Muscle of arm (tissue), 12 donors: ENCODE measurements around the gene KLF15. TPM values are rescaled to one million over a fixed set of nuclear protein-coding genes. Genes with fewer than 3 reads are reported as not detected.

ENCODE experiments used
- DNase-seq: peaks from one replicate; pipeline ENCODE4 v3.0.0-alpha.2; 2013
- polyA plus RNA-seq, 12 donors: library from polyadenylated mRNA; unstranded; fragments of 120-200 nt; gene quantifications; one replicate each; pipeline ENCODE4 v1.2.1, GENCODE V29; 2013; ENCODE audit not compliant: insufficient read length in 12 of 12

KLF15 gene
- polyA plus RNA-seq, 12 donors = 0.42 to 2.0 (median 0.90) TPM; not detected in 2

DNA sequence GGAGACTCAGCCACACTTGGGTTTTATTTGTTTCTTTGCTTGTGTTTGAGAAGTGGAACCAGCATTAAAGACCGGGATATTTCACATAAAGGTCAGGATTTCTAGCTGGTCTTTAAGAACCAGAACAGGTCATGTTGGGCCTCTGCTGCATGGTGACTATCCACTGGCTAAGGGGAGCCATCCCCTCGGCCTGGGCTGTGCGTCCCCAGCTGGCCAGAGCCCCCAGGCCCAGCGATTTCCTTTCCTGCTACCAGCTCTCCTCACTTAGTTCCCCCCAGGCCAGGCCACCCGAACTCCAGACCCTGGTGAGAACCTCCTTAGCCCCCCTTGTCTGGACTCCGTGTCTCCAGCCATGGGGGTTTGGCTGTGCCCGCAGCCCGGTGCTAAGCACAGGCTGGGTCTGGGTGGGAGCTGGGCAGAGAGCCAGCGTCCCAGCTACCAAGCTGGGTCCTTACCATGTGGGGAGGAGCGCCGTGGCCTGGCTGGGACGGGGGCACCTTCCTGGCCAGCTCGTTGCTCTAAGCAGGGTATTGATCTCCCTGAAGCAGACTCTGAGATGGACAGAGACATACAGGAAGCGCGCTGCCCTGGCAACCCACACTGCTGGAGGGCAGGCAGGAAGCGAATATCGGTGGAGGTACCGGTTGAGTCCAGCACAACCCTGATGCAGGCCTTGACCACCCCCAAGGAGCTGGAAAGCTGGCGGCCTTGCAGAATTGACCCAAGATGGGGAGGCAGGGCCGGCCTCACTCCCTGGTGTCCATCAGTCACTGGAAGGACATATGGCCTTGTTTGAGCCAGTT, 49.4 kb downstream of the KLF15 start:
- no peak for DNase-seq

DNA sequence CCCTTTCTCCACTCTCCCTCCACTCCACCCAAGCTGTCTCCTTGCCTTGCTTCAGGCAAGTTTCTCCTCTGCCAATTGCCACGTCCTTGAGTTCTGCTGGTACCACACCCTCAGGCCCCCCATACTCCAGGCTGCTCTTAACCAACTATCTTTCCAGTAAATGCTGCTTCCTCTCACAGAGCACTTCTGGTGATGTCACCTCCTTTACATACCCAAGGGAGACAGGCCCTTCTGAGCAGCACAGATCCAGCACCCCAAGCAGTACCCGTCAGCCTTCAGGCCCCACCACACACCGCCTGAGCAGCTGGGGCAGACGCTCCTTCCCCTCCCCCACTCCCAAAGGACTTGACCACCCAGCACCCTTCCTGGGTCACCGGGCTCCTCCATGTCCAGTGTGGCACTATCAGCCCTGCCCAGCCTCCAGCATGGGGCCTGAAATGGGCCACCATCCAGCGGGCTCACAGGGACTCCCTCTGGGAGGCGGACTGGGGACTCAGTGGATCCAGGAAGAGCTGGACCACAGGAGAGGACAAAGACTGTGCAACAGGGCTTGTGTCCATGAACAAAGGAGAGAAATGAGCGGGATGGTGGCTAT, 50.2 kb downstream of the KLF15 start:
- DNase-seq = no peak

DNA sequence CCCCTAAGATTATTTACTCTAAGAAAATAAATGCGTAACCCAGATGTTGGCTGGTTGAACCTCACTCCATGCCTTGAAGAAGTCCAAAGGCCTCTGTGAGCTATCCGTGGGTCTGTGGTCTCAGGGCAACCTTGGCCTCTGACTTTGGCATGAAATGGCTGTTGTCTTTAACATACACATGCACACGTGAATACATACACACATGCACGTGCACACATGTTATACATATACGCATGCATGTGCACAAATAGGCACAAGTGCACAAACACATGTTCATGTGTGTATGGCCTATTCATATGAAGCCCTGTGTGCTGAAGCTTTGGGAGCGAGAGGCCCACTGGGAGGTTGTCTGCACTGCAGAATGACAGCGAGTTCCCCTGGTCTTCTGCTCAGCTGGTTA, 50.8 kb downstream of the KLF15 start:
- no peak for DNase-seq

DNA sequence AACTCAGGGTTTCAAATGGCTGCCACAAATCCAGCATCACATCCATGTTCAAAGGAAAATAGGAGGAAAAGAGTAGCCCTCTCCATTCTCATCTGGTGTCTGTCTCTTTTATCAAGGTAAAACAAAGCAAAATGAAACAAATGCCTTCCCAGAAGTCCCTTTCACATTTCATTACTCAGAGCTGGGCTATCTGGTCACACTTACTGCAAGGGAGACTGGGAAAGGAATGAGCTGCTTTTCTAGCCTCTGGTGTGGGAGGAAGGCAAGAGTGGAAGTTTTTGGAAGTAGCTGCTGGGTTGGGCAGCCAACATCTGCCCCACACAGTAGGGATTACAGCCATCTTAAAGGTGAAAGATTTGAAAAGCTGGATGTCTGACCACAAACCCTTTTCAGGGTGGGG, 51.8 kb downstream of the KLF15 start:
- no peak for DNase-seq

DNA sequence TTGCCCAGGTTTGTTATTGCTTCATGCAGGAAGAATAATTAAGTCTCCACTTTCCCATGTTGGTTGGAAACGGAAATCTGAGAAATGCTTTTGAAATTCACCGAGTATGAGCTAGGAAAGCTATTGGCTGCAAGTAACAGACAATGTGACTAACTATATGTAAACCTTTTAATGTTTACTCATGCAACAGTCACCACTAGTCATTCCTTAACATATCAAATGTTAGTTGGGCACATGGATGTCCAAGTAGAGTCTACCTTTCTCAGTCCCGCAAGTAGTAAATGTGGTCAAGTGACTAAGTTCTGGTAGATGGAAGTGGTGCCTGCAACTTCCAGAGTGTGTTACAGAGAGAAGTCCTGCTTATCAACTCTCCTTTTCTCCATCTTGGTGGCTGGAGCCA, 52.5 kb downstream of the KLF15 start:
- DNase-seq = no peak

DNA sequence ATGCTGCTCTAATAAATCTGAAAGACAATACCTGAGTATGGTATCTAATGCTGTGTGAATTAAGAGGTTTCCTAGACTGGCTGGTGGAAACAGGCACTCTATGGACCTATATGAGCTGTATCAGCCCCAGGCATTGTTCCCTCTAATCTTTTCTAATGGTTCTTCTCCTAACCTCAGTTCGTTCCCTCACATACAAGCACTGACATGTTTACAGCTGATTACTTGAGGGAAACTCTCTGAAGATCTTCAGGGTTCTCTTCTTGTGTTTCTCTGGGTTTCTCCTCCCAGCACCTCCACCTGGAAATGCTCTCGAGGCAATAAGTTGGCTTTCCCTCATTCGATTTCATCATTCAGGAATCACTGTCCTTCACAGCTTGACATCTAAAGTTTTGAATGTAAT, 52.9 kb downstream of the KLF15 start:
- DNase-seq = no peak

DNA sequence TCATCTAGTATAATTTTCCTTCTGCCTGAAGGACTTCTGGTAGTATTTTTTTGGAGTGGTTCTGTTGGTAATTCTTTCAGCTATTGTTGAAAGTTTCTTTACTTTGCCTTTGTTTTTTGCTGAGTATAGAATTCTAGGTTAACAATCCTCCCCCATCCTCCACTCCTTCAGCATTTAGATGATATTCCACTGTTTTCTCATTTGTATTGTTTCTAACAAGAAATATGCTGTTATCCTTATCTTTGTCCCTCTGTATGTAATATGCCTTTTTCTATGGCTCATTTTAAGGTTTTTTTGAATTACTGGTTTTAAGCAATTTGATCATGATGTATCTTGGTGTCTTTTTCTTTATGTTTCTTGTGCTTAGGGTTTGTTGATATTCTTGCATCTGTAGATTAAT, 53.9 kb downstream of the KLF15 start:
- no peak for DNase-seq

DNA sequence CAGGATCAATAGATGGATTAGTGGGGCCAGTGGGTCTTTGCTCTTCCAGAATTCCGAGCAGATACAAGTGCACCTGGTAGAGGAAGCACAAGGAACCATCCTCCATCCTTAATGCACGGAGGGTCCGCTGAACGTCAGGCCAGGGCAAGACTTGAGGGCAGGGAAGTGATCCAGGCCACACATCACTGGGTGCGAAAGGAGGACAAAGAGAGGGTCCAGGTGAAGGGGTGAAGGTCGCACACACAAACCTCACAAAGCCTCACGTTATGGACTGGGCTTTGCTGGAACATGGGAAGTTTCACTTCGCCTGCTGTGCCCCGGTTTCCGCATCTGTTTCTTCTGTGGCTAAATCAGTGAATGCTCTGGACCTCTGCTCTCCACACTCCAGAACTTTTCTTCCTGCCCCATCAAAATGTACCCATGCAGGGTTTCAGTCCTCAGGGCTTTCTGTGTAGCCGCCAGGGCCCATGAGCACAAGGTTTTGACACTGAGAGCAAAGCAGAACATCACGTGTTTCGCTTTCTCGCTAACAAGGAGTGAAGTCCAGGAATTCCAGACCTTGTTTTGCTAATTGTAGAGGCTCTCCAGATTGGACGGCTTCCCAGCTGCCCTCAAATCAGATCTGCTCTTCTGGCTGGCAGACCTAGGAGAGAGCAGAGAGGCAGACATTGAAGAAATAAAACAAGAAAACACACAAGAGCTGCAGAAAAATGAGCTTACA, 56.3 kb downstream of the KLF15 start:
- DNase-seq = no peak

DNA sequence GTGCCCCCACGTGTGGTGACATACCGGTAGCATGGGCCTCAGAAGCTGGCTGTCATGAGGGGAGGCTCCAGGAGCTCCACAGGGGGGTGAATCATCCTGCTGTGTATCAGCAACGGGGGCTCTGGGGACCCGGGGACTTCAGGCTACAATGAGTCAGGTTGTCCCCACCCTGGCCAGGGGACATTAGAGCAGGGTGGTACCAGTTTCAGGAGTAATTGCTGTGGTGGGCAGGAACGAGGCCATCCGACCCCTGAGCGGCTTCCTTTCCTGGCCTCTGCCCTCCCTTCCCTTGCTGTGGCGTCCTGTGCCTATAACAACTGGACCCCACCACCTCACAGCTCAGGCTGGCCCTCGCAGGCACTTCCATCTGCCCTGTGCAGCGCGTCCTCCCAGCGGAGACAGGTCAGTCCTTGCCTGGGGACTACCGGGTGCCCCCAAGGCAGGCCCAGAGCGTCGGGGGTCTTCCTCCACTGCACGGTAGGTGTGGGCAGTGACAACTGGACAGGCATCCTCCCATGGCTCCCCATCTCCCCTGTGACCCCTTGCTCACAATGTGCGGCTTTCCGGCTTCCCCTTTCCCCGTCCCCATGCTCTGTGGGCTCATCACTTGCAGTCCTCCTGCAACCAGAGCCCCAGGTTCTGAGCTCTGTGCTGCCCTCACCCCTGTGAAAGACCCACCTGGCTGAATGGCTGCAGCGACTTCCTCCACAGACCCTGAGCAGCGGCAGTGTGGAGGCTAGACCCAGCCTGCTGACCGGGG, 57.0 kb downstream of the KLF15 start:
- DNase-seq = no peak

DNA sequence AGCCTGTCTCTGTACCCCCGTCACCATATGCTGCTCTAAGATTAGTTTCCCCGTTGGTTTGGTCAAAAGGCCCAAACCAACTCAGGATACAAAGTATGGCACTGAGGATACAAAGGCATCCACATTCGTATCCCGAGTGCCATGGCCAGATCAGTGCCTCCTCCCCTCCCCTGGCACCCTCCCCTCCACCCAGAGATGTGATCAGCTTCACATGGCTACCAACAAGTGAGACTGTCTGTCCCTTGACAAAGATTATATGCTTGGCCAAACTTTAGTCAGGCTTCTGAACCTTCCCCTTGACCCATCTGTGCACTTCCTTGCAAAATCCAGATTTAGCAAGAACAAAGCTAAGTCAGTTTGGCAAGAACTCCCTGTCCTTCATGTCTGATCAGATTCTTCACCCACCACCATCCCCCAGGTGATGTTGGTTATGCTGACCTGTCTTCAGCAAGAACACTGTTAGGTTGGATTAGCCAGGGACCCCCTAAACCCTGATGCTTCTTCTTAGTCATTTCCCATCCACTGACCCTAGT, 61.7 kb downstream of the KLF15 start:
- no peak for DNase-seq

DNA sequence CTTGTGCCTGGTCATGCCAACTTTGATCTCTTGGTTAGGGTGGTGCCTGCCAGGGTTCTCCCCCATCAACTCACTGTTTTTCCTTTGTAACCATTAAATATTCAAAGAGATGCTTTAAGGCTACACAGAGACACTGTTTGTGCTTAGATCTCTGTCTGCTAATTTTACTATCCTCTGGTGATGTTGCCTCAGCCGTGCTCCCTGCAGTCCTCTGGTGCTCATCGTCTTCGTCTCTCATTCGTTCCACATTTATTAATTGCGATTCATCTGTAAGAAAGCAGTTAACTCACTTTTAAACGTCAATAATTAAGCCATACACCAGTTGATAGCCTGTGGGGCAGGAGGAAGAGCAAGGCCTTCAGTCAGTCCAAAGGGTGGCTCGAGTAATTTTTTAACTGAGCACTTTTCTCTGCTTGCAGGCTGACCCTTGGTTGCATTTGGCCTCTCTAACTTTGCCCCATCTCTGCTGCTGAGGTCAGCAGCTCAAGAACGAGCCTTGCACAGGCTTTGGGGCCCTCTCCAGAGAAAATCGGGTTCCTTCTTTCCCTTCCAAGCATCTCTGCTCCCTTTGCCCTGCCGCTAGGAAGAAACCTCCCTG, 62.9 kb downstream of the KLF15 start:
- no peak for DNase-seq

DNA sequence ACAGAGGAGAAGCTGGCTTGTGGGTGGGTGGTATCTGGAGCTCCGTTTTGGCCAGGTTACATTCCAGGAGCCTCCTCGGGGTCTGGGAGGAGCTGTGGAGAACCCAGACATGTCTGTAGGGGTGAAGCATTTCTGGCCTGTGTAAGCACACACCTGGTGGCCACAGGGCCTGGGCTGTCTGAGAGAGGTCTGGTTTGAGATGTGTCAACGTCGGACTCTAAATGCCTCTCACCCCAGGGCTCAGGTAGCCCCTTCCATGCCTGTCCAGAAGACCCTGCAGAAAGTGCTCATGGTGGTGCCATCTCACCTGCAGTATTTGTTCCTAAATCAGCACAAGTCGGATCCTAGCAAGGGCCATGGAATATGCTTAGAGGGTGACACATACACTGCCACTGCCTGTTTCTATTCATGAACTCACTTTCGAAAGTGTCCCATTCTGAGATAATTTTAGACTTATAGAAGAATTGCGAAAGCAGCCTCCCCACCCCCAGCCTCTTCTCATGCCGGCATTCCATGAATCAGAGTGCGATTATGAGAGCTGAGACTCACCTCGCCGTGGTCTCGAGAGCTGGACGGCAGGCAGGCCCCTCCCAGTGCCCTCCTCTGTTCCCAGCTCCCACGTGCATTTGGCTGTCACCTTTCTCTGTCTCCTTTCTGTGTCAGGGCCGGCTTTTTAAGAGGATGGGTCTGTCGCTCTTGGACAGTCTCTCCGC, 63.7 kb downstream of the KLF15 start:
- DNase-seq = no peak

Other genes starting within 250 kb of the KLF15 start
- under 1 TPM in 10 of 12 donors, not detected in 2; 0.11 to 0.63 (median 0.33) TPM for gene ALDH1L1, start 176.8 kb downstream of the KLF15 start, polyA plus RNA-seq
- gene CFAP100, start 37.5 kb upstream of the KLF15 start, polyA plus RNA-seq = 1 to 10 TPM in 1 of 12 donors, under 1 TPM in 5, not detected in 6; 0.12 to 1.1 (median 0.93) TPM
- 10 to 100 TPM in 11 of 12 donors, not detected in 1; 16.3 to 29.1 (median 26.1) TPM for gene ZXDC, start 118.5 kb upstream of the KLF15 start, polyA plus RNA-seq
- gene UROC1, start 160.4 kb upstream of the KLF15 start, polyA plus RNA-seq = under 1 TPM in 2 of 12 donors, not detected in 10; 0.11 to 0.19 TPM
- 10 to 100 TPM in 1 of 12 donors, under 1 TPM in 8, not detected in 3; 0.11 to 24.0 (median 0.21) TPM for gene CHST13, start 166.7 kb upstream of the KLF15 start, polyA plus RNA-seq
- under 1 TPM in 1 of 12 donors, not detected in 11; 0.09 TPM for gene C3orf22, start 201.5 kb upstream of the KLF15 start, polyA plus RNA-seq